GM23338 (cell line): ENCODE results near the gene NIPBL. TPM values are rescaled to one million over a fixed set of nuclear protein-coding genes. Genes with fewer than 3 reads are reported as not detected.

Experiments
- ATAC-seq: fragments of 200-7000 bp; cut with Tn5 transposase; 3 replicates; pipeline ENCODE4 v1.9.1; 2020
- DNase-seq: peaks from one replicate; pipeline ENCODE4 v3.0.0-alpha.2; 2015; ENCODE audit warnings: low spot score
- H2AFZ ChIP-seq: fragments of 200-600 bp; sonication (generic); 2 replicates; pipeline ENCODE4 v1.8.0; 2016; ENCODE audit warnings: antibody characterized with exemption, mild to moderate bottlenecking, moderate library complexity
- H3F3A ChIP-seq: fragments of 200-600 bp; sonication (generic); replicated peaks from 2 replicates; pipeline ENCODE4 v1.8.0; 2017; ENCODE audit warnings: antibody characterized with exemption, mixed run types, low read depth
- H3K27ac ChIP-seq: fragments of 200-600 bp; sonication (generic); 2 replicates; pipeline ENCODE4 v1.6.1; 2016; ENCODE audit warnings: low read depth
- H3K27me3 ChIP-seq: fragments of 200-600 bp; sonication (generic); 2 replicates; pipeline ENCODE4 v1.8.0; 2016; ENCODE audit warnings: mild to moderate bottlenecking, mixed run types, moderate library complexity; ENCODE audit not compliant: insufficient read depth
- H3K36me3 ChIP-seq: fragments of 200-600 bp; sonication (generic); 2 replicates; pipeline ENCODE4 v1.8.0; 2016; ENCODE audit warnings: mild to moderate bottlenecking; ENCODE audit not compliant: insufficient read depth
- H3K4me1 ChIP-seq: fragments of 200-600 bp; sonication (generic); 2 replicates; pipeline ENCODE4 v1.8.0; 2016; ENCODE audit warnings: mild to moderate bottlenecking, moderate library complexity; ENCODE audit not compliant: insufficient read depth
- H3K4me2 ChIP-seq: fragments of 200-600 bp; sonication (generic); 2 replicates; pipeline ENCODE4 v1.7.1; 2017; ENCODE audit warnings: mixed run types
- H3K4me3 ChIP-seq: fragments of 200-600 bp; sonication (generic); 2 replicates; pipeline ENCODE4 v1.6.1; 2016; ENCODE audit warnings: mixed run types
- H3K79me2 ChIP-seq: fragments of 200-600 bp; sonication (generic); replicated peaks from 2 replicates; pipeline ENCODE4 v1.8.0; 2017; ENCODE audit warnings: mild to moderate bottlenecking; ENCODE audit not compliant: insufficient read depth
- H3K9me2 ChIP-seq: fragments of 200-600 bp; sonication (generic); 2 replicates; pipeline ENCODE4 v1.8.0; 2017; ENCODE audit not compliant: insufficient read depth
- H4K20me1 ChIP-seq: fragments of 200-600 bp; sonication (generic); replicated peaks from 2 replicates; pipeline ENCODE4 v1.8.0; 2017; ENCODE audit warnings: mild to moderate bottlenecking; ENCODE audit not compliant: insufficient read depth
- H3K27ac Mint-ChIP-seq: 2 replicates; pipeline ENCODE4 v1.8.0; 2020; ENCODE audit warnings: inconsistent platforms, mild to moderate bottlenecking, moderate library complexity, mixed read lengths
- H3K27me3 Mint-ChIP-seq: 3 replicates; pipeline ENCODE4 v1.8.0; 2022; ENCODE audit warnings: low read depth, mild to moderate bottlenecking, moderate library complexity, mixed read lengths, inconsistent platforms; ENCODE audit not compliant: insufficient read depth, poor library complexity
- H3K36me3 Mint-ChIP-seq: 3 replicates; pipeline ENCODE4 v1.8.0; 2021; ENCODE audit warnings: low read depth, mild to moderate bottlenecking, inconsistent platforms, moderate library complexity, mixed read lengths
- H3K4me1 Mint-ChIP-seq: 3 replicates; pipeline ENCODE4 v1.8.0; 2020; ENCODE audit warnings: mild to moderate bottlenecking, inconsistent platforms, mixed read lengths
- H3K4me3 Mint-ChIP-seq: 3 replicates; pipeline ENCODE4 v1.8.0; 2021; ENCODE audit warnings: moderate library complexity, mild to moderate bottlenecking, inconsistent platforms, mixed read lengths
- H3K9me3 Mint-ChIP-seq: 3 replicates; pipeline ENCODE4 v1.8.0; 2020; ENCODE audit warnings: moderate library complexity, mild to moderate bottlenecking, inconsistent platforms, mixed read lengths
- CTCF ChIP-seq, 2 experiments: fragments of 200-600 bp in 1 of 2; sonication (generic) in 1 of 2; conservative IDR thresholded peaks; 2 replicates each; pipeline versions ENCODE4 v1.5.1 to v1.6.1; 2016 to 2017; ENCODE audit warnings: antibody characterized with exemption in 2 of 2, low read depth in 2 of 2, mild to moderate bottlenecking in 2 of 2, moderate library complexity in 1 of 2
- ETS1 ChIP-seq: IDR thresholded peaks from 2 replicates; pipeline ENCODE4 v1.6.1; 2016; ENCODE audit warnings: antibody characterized with exemption
- JUNB ChIP-seq: IDR thresholded peaks from one replicate; pipeline ENCODE4 v1.6.1; 2016; ENCODE audit warnings: antibody characterized with exemption; ENCODE audit not compliant: unreplicated experiment
- ZNF114 ChIP-seq: fragments of 250-450 bp; sonication (Bioruptor Pico); IDR thresholded peaks from 2 replicates; pipeline ENCODE4 v1.5.0; 2020; ENCODE audit warnings: mild to moderate bottlenecking, moderate library complexity
- ZNF462 ChIP-seq: fragments of 250-450 bp; sonication (Bioruptor Pico); IDR thresholded peaks from 2 replicates; pipeline ENCODE4 v1.5.0; 2020; ENCODE audit warnings: mild to moderate bottlenecking, moderate library complexity
- polyA plus RNA-seq: library from polyadenylated mRNA; unstranded; fragments of >200 nt; fragmentation: Nextera tagmentation; extraction: Ambion mirVana; gene quantifications from 2 replicates; pipeline ENCODE4 v1.2.1, GENCODE V29; 2016
- total RNA-seq: library from RNA; depleted of rRNA; stranded (reverse); fragments of >200 nt; shearing (Covaris generic); gene quantifications from 2 replicates; pipeline ENCODE4 v1.2.3, GENCODE V29; 2014

NIPBL gene
- total and polyA plus RNA-seq, 2 experiments from 2014 or later = 44.2 to 51.4 TPM

GRCh38 chr5:36934740-36935356 lies 58.3 kb downstream of the NIPBL start:
- Mint-ChIP-seq H3K36me3 (no peaks in the 10 kb centered on the region), H3K4me3 (no peak overlapping the region), H3K9me3 (no peaks in the 10 kb centered on the region), H3K27ac (peak overlapping the region; percentile 2; the same call in 1 of the 2 replicates), H3K4me1 (peaks cover 13% of the 10 kb centered on the region; the same call in 2 of the 3 replicates), H3K27me3 (peaks cover 4% of the 10 kb centered on the region)
- TF ChIP-seq ZNF114 (CRISPR knock-in tag) (no peak), ETS1 (no peak), CTCF (conservative IDR thresholded peaks at IDR 0.05; ENCODE audit: low read depth in 2 of 2) (no peak), ZNF462 (no peak), JUNB (no peak)
- peaks cover 35% of the 10 kb centered on the region for H4K20me1 ChIP-seq
- H3K4me2 ChIP-seq = no peak overlapping the region
- no peak for ATAC-seq
- no peaks in the 10 kb centered on the region for H3K27me3 ChIP-seq
- no peak for DNase-seq
- H3K9me2 ChIP-seq = peaks cover 4% of the 10 kb centered on the region; the same call in 1 of the 2 replicates
- no peak overlapping the region for H2AFZ ChIP-seq
- H3K79me2 ChIP-seq = peaks cover 99% of the 10 kb centered on the region
- H3K4me3 ChIP-seq = no peak overlapping the region
- no peaks in the 10 kb centered on the region for H3F3A ChIP-seq
- no peak overlapping the region for H3K27ac ChIP-seq
- H3K36me3 ChIP-seq = no peaks in the 10 kb centered on the region
- no peaks in the 10 kb centered on the region for H3K4me1 ChIP-seq
